Endothelial cell of umbilical vein (primary cell): ENCODE results near the gene CARD16. TPM values are rescaled to one million over a fixed set of nuclear protein-coding genes. Genes with fewer than 3 reads are reported as not detected.

Experiments
- BruUV-seq: library from RNA; stranded (reverse); fragments of 400-500 nt; replicated peaks from 2 replicates; lab custom pipeline; 2021; lab: Mats Ljungman, UMichigan
- CTCF ChIA-PET: fragments of 300-600, 350-600 bp; sonication (Branson Sonifier 250); formaldehyde crosslinking; loops from one replicate; lab custom pipeline; 2021; ENCODE audit warnings: antibody characterized with exemption, inconsistent platforms; lab: Charles Lee
- POLR2A ChIA-PET: fragments of 300-600, 350-600 bp; sonication (Branson Sonifier 250); formaldehyde crosslinking; loops from one replicate; lab custom pipeline; 2021; ENCODE audit warnings: antibody characterized with exemption, inconsistent platforms; lab: Charles Lee
- DNase-seq: peaks from one replicate; pipeline ENCODE4 v3.0.0-alpha.2; 2011; ENCODE audit warnings: low read depth, low spot score
- FAIRE-seq: peaks from 2 replicates; lab custom pipeline; 2011; peaks lifted over from hg19 to GRCh38; lab: Jason Lieb, UNC
- H2AFZ ChIP-seq: 2 replicates; pipeline ENCODE4 v1.6.0; 2012; ENCODE audit warnings: low read depth, low read length, control low read depth, inconsistent platforms
- H3K27ac ChIP-seq: 2 replicates; pipeline ENCODE4 v1.5.1; 2011; ENCODE audit warnings: low read depth, mild to moderate bottlenecking, control low read depth, low read length, moderate library complexity; ENCODE audit not compliant: insufficient read depth
- H3K27me3 ChIP-seq, 2 experiments: 2 replicates each; pipeline versions ENCODE4 v1.6.0 to v1.6.1; 2011; ENCODE audit warnings: low read length in 2 of 2, mixed read lengths in 1 of 2; ENCODE audit not compliant: control insufficient read depth in 2 of 2, insufficient read depth in 2 of 2
- H3K36me3 ChIP-seq, 2 experiments: 2 replicates in 1 of 2; 3 replicates in 1 of 2; pipeline ENCODE4 v1.5.1; 2011; ENCODE audit warnings: low read length in 2 of 2, mild to moderate bottlenecking in 1 of 2, moderate library complexity in 1 of 2; ENCODE audit not compliant: control insufficient read depth in 2 of 2, insufficient read depth in 2 of 2; ENCODE audit errors: extremely low read depth in 1 of 2
- H3K4me1 ChIP-seq: 3 replicates; pipeline ENCODE4 v1.5.1; 2011; ENCODE audit warnings: mild to moderate bottlenecking, low read length; ENCODE audit not compliant: control insufficient read depth, insufficient read depth; ENCODE audit errors: extremely low read depth
- H3K4me2 ChIP-seq: 2 replicates; pipeline ENCODE4 v1.6.1; 2011; ENCODE audit warnings: low read length, control low read depth, mixed read lengths; ENCODE audit not compliant: insufficient read depth
- H3K4me3 ChIP-seq, 3 experiments: fragments of 200-600 bp in 1 of 3; sonication (generic), shearing (Covaris generic) in 1 of 3; replicated peaks in 1 of 3; 2 replicates each; pipeline ENCODE4 v1.5.1; 2011 to 2016; ENCODE audit warnings: control low read depth in 3 of 3, low read length in 3 of 3, mild to moderate bottlenecking in 2 of 3, inconsistent platforms in 1 of 3, low read depth in 1 of 3, moderate library complexity in 1 of 3; ENCODE audit not compliant: insufficient read depth in 1 of 3
- H3K79me2 ChIP-seq: 2 replicates; pipeline ENCODE4 v1.6.0; 2012; ENCODE audit warnings: low read length, inconsistent platforms; ENCODE audit not compliant: control insufficient read depth, insufficient read depth
- H3K9ac ChIP-seq: replicated peaks from 2 replicates; pipeline ENCODE3; 2011; ENCODE audit warnings: low read length, control low read depth; ENCODE audit not compliant: insufficient read depth; ENCODE audit errors: extremely low read depth
- H3K9me1 ChIP-seq: replicated peaks from 3 replicates; pipeline ENCODE4 v1.6.0; 2011; ENCODE audit warnings: mild to moderate bottlenecking, low read length; ENCODE audit not compliant: control insufficient read depth, insufficient read depth; ENCODE audit errors: extremely low read depth
- H3K9me3 ChIP-seq: replicated peaks from 2 replicates; pipeline ENCODE4 v1.5.1; 2012; ENCODE audit warnings: low read length, inconsistent platforms; ENCODE audit not compliant: control insufficient read depth, insufficient read depth
- H4K20me1 ChIP-seq: replicated peaks from 2 replicates; pipeline ENCODE3; 2011; ENCODE audit warnings: mild to moderate bottlenecking, low read length; ENCODE audit not compliant: control insufficient read depth, insufficient read depth; ENCODE audit errors: extremely low read depth
- EZH2 ChIP-seq: IDR thresholded peaks from 2 replicates; pipeline ENCODE4 v1.6.1; 2012; ENCODE audit warnings: borderline replicate concordance, low read depth, mild to moderate bottlenecking, moderate library complexity, low read length, inconsistent platforms; ENCODE audit not compliant: severe bottlenecking
- FOS ChIP-seq: IDR thresholded peaks from 2 replicates; pipeline ENCODE4 v1.6.1; 2011; ENCODE audit warnings: mild to moderate bottlenecking, low read length, moderate library complexity, borderline replicate concordance; ENCODE audit not compliant: insufficient read depth
- GATA2 ChIP-seq: IDR thresholded peaks from 2 replicates; pipeline ENCODE4 v1.7.0; 2011; ENCODE audit warnings: low read depth, mild to moderate bottlenecking, moderate library complexity, mixed read lengths, low read length; ENCODE audit not compliant: insufficient read length, insufficient read depth
- JUN ChIP-seq: IDR thresholded peaks from 2 replicates; pipeline ENCODE4 v1.6.1; 2011; ENCODE audit warnings: borderline replicate concordance, low read depth; ENCODE audit not compliant: insufficient read length, insufficient read depth
- MAX ChIP-seq: IDR thresholded peaks from 2 replicates; pipeline ENCODE4 v1.6.1; 2011; ENCODE audit not compliant: insufficient read depth, insufficient read length
- MYC ChIP-seq: IDR thresholded peaks from one replicate; pipeline ENCODE4 v1.6.1; 2011; ENCODE audit warnings: mild to moderate bottlenecking, low read depth, low read length
- POLR2A ChIP-seq: IDR thresholded peaks from 2 replicates; pipeline ENCODE4 v1.6.1; 2012; ENCODE audit warnings: low read depth, mild to moderate bottlenecking, control low read depth, low read length
- POLR2AphosphoS5 ChIP-seq: IDR thresholded peaks from 2 replicates; pipeline ENCODE4 v1.6.1; 2012; ENCODE audit warnings: low read depth, mild to moderate bottlenecking, control low read depth, low read length, moderate library complexity; ENCODE audit not compliant: insufficient read depth
- dilution Hi-C: fragments of 300-500 bp; cut with MboI; formaldehyde crosslinking; loops from one replicate; pipeline ENCODE4 v1.15.0; 2019; ENCODE audit warnings: low sequenced_read_pairs; ENCODE audit not compliant: extremely low pct_ligation_motif_present
- intact Hi-C: fragments of 100-400 bp; cut with micrococcal nuclease; formaldehyde crosslinking; loops from one replicate; pipeline ENCODE4 v1.10.0; 2022
- polyA plus RNA-seq, 4 experiments: library from polyadenylated mRNA; depleted of rRNA in 3 of 4; stranded (reverse) in 3 of 4; unstranded in 1 of 4; fragments of >200 nt; gene quantifications; 2 replicates each; pipeline versions ENCODE4 v1.2.1 to v1.2.3, GENCODE V29; 2011 to 2012; ENCODE audit warnings: missing spikeins in 1 of 4
- total RNA-seq: library from RNA; stranded (reverse); gene quantifications from 2 replicates; pipeline ENCODE4 v1.2.3, GENCODE V29; 2021
- TF ChIP-seq, protein P1 (sequence below), 2 donors: IDR thresholded peaks; 1 replicate in 1 of 2; 2 replicates in 1 of 2; pipeline ENCODE4 v1.5.1; 2011; ENCODE audit warnings: low read length in 2 of 2, mild to moderate bottlenecking in 2 of 2, moderate library complexity in 2 of 2, control low read depth in 1 of 2, inconsistent platforms in 1 of 2, low read depth in 1 of 2; ENCODE audit not compliant: insufficient read depth in 1 of 2; ENCODE audit errors: extremely low read depth in 1 of 2

The CARD16 gene
- total and polyA plus RNA-seq, 2 donors (not counting 3 experiments of a cell fraction or from before 2014, with no cell fraction given): 26.8 to 76.6 TPM

DNA sequence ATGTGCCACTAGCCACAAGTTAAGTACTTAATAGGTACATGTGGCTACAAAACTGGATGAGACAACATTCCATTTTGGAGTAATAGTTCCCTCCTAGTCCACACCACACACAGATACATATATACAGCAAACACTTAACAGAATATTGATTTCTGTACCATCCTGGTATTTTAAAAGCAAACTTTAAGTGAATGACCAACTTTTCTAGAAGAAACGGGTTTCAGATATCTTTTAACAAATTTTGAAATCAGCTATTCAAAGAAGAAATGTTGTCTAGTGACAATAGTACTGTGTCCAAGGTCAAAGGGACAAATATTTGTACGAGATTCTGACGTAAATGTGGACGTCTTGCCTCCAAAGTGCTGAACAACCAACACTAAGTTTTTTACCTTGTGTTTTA is 12.3 kb upstream of the CARD16 start:
- ChIA-PET POLR2A (no interaction called here), CTCF (no interaction called here)
- TF ChIP-seq GATA2 (no peak), POLR2A (no peak), MAX (no peak), EZH2 (no peak), MYC (no peak), JUN (no peak), POLR2AphosphoS5 (no peak), FOS (no peak)
- TF ChIP-seq, protein P1, sequence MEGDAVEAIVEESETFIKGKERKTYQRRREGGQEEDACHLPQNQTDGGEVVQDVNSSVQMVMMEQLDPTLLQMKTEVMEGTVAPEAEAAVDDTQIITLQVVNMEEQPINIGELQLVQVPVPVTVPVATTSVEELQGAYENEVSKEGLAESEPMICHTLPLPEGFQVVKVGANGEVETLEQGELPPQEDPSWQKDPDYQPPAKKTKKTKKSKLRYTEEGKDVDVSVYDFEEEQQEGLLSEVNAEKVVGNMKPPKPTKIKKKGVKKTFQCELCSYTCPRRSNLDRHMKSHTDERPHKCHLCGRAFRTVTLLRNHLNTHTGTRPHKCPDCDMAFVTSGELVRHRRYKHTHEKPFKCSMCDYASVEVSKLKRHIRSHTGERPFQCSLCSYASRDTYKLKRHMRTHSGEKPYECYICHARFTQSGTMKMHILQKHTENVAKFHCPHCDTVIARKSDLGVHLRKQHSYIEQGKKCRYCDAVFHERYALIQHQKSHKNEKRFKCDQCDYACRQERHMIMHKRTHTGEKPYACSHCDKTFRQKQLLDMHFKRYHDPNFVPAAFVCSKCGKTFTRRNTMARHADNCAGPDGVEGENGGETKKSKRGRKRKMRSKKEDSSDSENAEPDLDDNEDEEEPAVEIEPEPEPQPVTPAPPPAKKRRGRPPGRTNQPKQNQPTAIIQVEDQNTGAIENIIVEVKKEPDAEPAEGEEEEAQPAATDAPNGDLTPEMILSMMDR (IDR thresholded peaks at IDR 0.05; ENCODE audit: extremely low read depth in 1 of 2, insufficient read depth in 1 of 2, low read depth in 1 of 2, low read length in 2 of 2): no peak
- Histone ChIP-seq H3K4me1 (no peaks in the 10 kb centered on the region), H3K4me3 (no peak overlapping the region), H3K4me2 (no peak overlapping the region), H3K9ac (no peak overlapping the region), H3K79me2 (no peaks in the 10 kb centered on the region), H3K9me3 (no peaks in the 10 kb centered on the region), H3K27ac (no peak overlapping the region), H3K36me3 (no peaks in the 10 kb centered on the region), H3K27me3 (no peaks in the 10 kb centered on the region), H3K9me1 (no peaks in the 10 kb centered on the region), H2AFZ (no peak overlapping the region), H4K20me1 (no peaks in the 10 kb centered on the region)
- no peak for FAIRE-seq
- intact Hi-C loops: no loop called here
- BruUV-seq: no TSS peak
- DNase-seq: no peak
- dilution Hi-C loops: no loop called here
